ENCODE results near the gene PDE10A. TPM values are rescaled to one million over a fixed set of nuclear protein-coding genes. Genes with fewer than 3 reads are reported as not detected.

PDE10A gene
- total RNA-seq, 1 experiment from 2014 or later, result 1.8 TPM

GRCh38 chr6:165340532-165340931 lies 322.5 kb downstream of the PDE10A start:
- no TSS peak for BruUV-seq (replicated peaks)
- POLR2A ChIA-PET, result interaction anchor here (0.6 kb wide), 1 partner anchor 1041 kb away, joined by 3 read pairs; no protein-coding TSS in a partner anchor

GRCh38 chr6:165325609-165326008 lies 337.4 kb downstream of the PDE10A start:
- CTCF ChIA-PET, result interaction anchor here (0.6 kb wide), 1 partner anchor 548 kb away, joined by 3 read pairs; no protein-coding TSS in a partner anchor
- POLR2A ChIA-PET, result no interaction called here
- Mint-ChIP-seq H3K9me3 (ENCODE audit: unreplicated experiment) (peaks cover 7% of the 10 kb centered on the region), H3K27me3 (ENCODE audit: insufficient read depth, unreplicated experiment) (no peaks in the 10 kb centered on the region), H3K27ac (ENCODE audit: low read depth, unreplicated experiment) (no peak overlapping the region), H3K4me3 (ENCODE audit: unreplicated experiment) (no peak overlapping the region), H3K4me1 (ENCODE audit: insufficient read depth, unreplicated experiment) (no peaks in the 10 kb centered on the region), H3K36me3 (ENCODE audit: insufficient read depth, unreplicated experiment) (no peaks in the 10 kb centered on the region)
- intact Hi-C loops (cut with micrococcal nuclease), result no loop called here
- BruUV-seq (replicated peaks), result no TSS peak
- DNase-seq (ENCODE audit: unreplicated experiment), result no peak
- no peak for TF ChIP-seq CTCF (IDR thresholded peaks at IDR 0.05; ENCODE audit: unreplicated experiment)

More at GRCh38 chr6:165340532-165340931, 322.5 kb downstream of the PDE10A start:
- Mint-ChIP-seq H3K4me1 (ENCODE audit: insufficient read depth, unreplicated experiment) (no peaks in the 10 kb centered on the region), H3K27me3 (ENCODE audit: insufficient read depth, unreplicated experiment) (no peaks in the 10 kb centered on the region), H3K27ac (ENCODE audit: low read depth, unreplicated experiment) (no peak overlapping the region), H3K4me3 (ENCODE audit: unreplicated experiment) (no peak overlapping the region), H3K9me3 (ENCODE audit: unreplicated experiment) (no peaks in the 10 kb centered on the region), H3K36me3 (ENCODE audit: insufficient read depth, unreplicated experiment) (no peaks in the 10 kb centered on the region)
- DNase-seq (ENCODE audit: unreplicated experiment), result no peak
- TF ChIP-seq CTCF (IDR thresholded peaks at IDR 0.05; ENCODE audit: unreplicated experiment), result no peak
- CTCF ChIA-PET, result no interaction called here
- intact Hi-C loops (cut with micrococcal nuclease), result no loop called here

GRCh38 chr6:165321555-165322145 lies 341.4 kb downstream of the PDE10A start:
- TF ChIP-seq CTCF (IDR thresholded peaks at IDR 0.05; ENCODE audit: unreplicated experiment), result no peak
- H3K9me3 Mint-ChIP-seq (ENCODE audit: unreplicated experiment), result peaks cover 7% of the 10 kb centered on the region
- BruUV-seq (replicated peaks), result no TSS peak
- no peaks in the 10 kb centered on the region for H3K36me3 Mint-ChIP-seq (ENCODE audit: insufficient read depth, unreplicated experiment)
- no peaks in the 10 kb centered on the region for H3K27me3 Mint-ChIP-seq (ENCODE audit: insufficient read depth, unreplicated experiment)
- H3K4me1 Mint-ChIP-seq (ENCODE audit: insufficient read depth, unreplicated experiment), result no peaks in the 10 kb centered on the region
- intact Hi-C loops (cut with micrococcal nuclease), result no loop called here
- POLR2A ChIA-PET, result no interaction called here
- no peak overlapping the region for H3K4me3 Mint-ChIP-seq (ENCODE audit: unreplicated experiment)
- CTCF ChIA-PET, result no interaction called here
- no peak for DNase-seq (ENCODE audit: unreplicated experiment)
- no peak overlapping the region for H3K27ac Mint-ChIP-seq (ENCODE audit: low read depth, unreplicated experiment)

- Mint-ChIP-seq H3K27ac (ENCODE audit: low read depth, unreplicated experiment) (no peak overlapping the region), H3K27me3 (ENCODE audit: insufficient read depth, unreplicated experiment) (no peaks in the 10 kb centered on the region), H3K4me1 (ENCODE audit: insufficient read depth, unreplicated experiment) (no peaks in the 10 kb centered on the region), H3K36me3 (ENCODE audit: insufficient read depth, unreplicated experiment) (no peaks in the 10 kb centered on the region), H3K4me3 (ENCODE audit: unreplicated experiment) (no peak overlapping the region), H3K9me3 (ENCODE audit: unreplicated experiment) (peaks cover 7% of the 10 kb centered on the region)
- DNase-seq (ENCODE audit: unreplicated experiment), result no peak
- ChIA-PET POLR2A (no interaction called here), CTCF (no interaction called here)
- intact Hi-C loops (cut with micrococcal nuclease), result no loop called here
- TF ChIP-seq CTCF (IDR thresholded peaks at IDR 0.05; ENCODE audit: unreplicated experiment), result no peak
- no TSS peak for BruUV-seq (replicated peaks)
These were observed 341.9 kb downstream of the PDE10A start for GRCh38 chr6:165321150-165321549.

Data from MCF 10A (cell line).